Measurements from ENCODE around the gene ITPR3. TPM values are rescaled to one million over a fixed set of nuclear protein-coding genes. Genes with fewer than 3 reads are reported as not detected.

ITPR3 gene
- total RNA-seq, 1 experiment from 2014 or later: 103 TPM

- H3K4me1 ChIP-seq (ENCODE audit: control insufficient read depth in 1 of 2, insufficient read depth in 2 of 2, low read length in 2 of 2): peaks cover 16 to 33% of the 10 kb centered on the region in 2 experiments; a peak in 3 of 4 replicates
- peak overlapping the region; percentile 90 to 97 for H3K4me3 ChIP-seq (replicated peaks in 1 of 2; ENCODE audit: low read depth in 1 of 2, low read length in 2 of 2)
- ChIA-PET CTCF (interaction anchor here (3.1 kb wide), 1 partner anchor 11 kb away, joined by 13 read pairs; no protein-coding TSS in a partner anchor), RAD21 (ENCODE audit: low non-redundant PET in 1 of 2, low total read pairs in 2 of 2, uncharacterized antibody in 2 of 2, unreplicated experiment in 2 of 2) (no interaction called here), POLR2A (interaction anchor here (0.6 kb wide), 1 partner anchor 11 kb away, joined by 3 read pairs; no protein-coding TSS in a partner anchor)
- H3K27ac ChIP-seq (ENCODE audit: low read depth, low read length): peak overlapping the region; percentile 75; the same call in 1 of the 2 replicates
- no peak for ATAC-seq
- no peaks in the 10 kb centered on the region for H4K20me1 ChIP-seq (ENCODE audit: insufficient read depth)
- H3K79me2 ChIP-seq (ENCODE audit: insufficient read depth, low read length): peaks cover 28% of the 10 kb centered on the region
- H2AFZ ChIP-seq (ENCODE audit: low read depth, low read length, poor library complexity, severe bottlenecking): no peak overlapping the region
- H3K9me3 ChIP-seq (ENCODE audit: control insufficient read depth in 1 of 2, insufficient read depth in 1 of 2, low read depth in 1 of 2, low read length in 2 of 2): no peaks in the 10 kb centered on the region
- no peaks in the 10 kb centered on the region for H3K27me3 ChIP-seq (ENCODE audit: insufficient read depth, low read length)
- peak overlapping the region; percentile 94 for H3K9ac ChIP-seq (ENCODE audit: low read length)
- intact Hi-C loops (cut with micrococcal nuclease): no loop called here
- no peaks in the 10 kb centered on the region for H3K9me2 ChIP-seq (ENCODE audit: insufficient read depth)
- TF ChIP-seq, protein P1, sequence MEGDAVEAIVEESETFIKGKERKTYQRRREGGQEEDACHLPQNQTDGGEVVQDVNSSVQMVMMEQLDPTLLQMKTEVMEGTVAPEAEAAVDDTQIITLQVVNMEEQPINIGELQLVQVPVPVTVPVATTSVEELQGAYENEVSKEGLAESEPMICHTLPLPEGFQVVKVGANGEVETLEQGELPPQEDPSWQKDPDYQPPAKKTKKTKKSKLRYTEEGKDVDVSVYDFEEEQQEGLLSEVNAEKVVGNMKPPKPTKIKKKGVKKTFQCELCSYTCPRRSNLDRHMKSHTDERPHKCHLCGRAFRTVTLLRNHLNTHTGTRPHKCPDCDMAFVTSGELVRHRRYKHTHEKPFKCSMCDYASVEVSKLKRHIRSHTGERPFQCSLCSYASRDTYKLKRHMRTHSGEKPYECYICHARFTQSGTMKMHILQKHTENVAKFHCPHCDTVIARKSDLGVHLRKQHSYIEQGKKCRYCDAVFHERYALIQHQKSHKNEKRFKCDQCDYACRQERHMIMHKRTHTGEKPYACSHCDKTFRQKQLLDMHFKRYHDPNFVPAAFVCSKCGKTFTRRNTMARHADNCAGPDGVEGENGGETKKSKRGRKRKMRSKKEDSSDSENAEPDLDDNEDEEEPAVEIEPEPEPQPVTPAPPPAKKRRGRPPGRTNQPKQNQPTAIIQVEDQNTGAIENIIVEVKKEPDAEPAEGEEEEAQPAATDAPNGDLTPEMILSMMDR (IDR thresholded peaks at IDR 0.05 in 2 of 3, conservative IDR thresholded peaks at IDR 0.05 in 1 of 3; ENCODE audit: borderline replicate concordance in 1 of 3, insufficient read depth in 1 of 3, low read depth in 2 of 3, low read length in 2 of 3): no peak
- TF ChIP-seq ELF1 (IDR thresholded peaks at IDR 0.05; ENCODE audit: borderline replicate concordance, low read depth) (no peak), JUND (IDR thresholded peaks at IDR 0.05) (no peak), EGR1 (IDR thresholded peaks at IDR 0.05; ENCODE audit: low read depth) (no peak), ZNF274 (IDR thresholded peaks at IDR 0.05; ENCODE audit: low read depth, low read length) (no peak), SIN3A (IDR thresholded peaks at IDR 0.05; ENCODE audit: low read depth) (no peak), RAD21 (IDR thresholded peaks at IDR 0.05; ENCODE audit: low read depth) (no peak), REST (IDR thresholded peaks at IDR 0.05; ENCODE audit: low read depth) (no peak), CEBPB (IDR thresholded peaks at IDR 0.05; ENCODE audit: low read depth) (no peak), SRF (IDR thresholded peaks at IDR 0.05; ENCODE audit: low read depth) (no peak), POLR2A (IDR thresholded peaks at IDR 0.05; ENCODE audit: borderline replicate concordance, extremely low read depth, insufficient read depth, insufficient read length) (no peak), FOSL1 (IDR thresholded peaks at IDR 0.05; ENCODE audit: low read depth) (no peak), SP1 (IDR thresholded peaks at IDR 0.05; ENCODE audit: low read depth) (no peak), CBX3 (IDR thresholded peaks at IDR 0.05; ENCODE audit: low read depth) (no peak), MAX (IDR thresholded peaks at IDR 0.05) (no peak), ZFX (IDR thresholded peaks at IDR 0.05) (no peak), EZH2 (IDR thresholded peaks at IDR 0.05) (no peak), YY1 (IDR thresholded peaks at IDR 0.05; ENCODE audit: extremely low read depth, insufficient replicate concordance, low read depth, low read length) (no peak)
- TF ChIP-seq, protein P2, sequence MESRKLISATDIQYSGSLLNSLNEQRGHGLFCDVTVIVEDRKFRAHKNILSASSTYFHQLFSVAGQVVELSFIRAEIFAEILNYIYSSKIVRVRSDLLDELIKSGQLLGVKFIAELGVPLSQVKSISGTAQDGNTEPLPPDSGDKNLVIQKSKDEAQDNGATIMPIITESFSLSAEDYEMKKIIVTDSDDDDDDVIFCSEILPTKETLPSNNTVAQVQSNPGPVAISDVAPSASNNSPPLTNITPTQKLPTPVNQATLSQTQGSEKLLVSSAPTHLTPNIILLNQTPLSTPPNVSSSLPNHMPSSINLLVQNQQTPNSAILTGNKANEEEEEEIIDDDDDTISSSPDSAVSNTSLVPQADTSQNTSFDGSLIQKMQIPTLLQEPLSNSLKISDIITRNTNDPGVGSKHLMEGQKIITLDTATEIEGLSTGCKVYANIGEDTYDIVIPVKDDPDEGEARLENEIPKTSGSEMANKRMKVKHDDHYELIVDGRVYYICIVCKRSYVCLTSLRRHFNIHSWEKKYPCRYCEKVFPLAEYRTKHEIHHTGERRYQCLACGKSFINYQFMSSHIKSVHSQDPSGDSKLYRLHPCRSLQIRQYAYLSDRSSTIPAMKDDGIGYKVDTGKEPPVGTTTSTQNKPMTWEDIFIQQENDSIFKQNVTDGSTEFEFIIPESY (IDR thresholded peaks at IDR 0.05; ENCODE audit: extremely low read depth, insufficient replicate concordance, low read length): no peak
- DNase-seq (ENCODE audit: low read depth, low spot score): no peak
- H3K36me3 ChIP-seq (ENCODE audit: control insufficient read depth in 1 of 2, insufficient read depth in 2 of 2, low read length in 2 of 2): peaks cover 13 to 24% of the 10 kb centered on the region in 2 experiments
- no TSS peak for BruUV-seq (replicated peaks)
- H3K4me2 ChIP-seq (ENCODE audit: low read length): peak overlapping the region; percentile 96
Observed at GRCh38 chr6:33578588-33579011, 42.5 kb upstream of the ITPR3 start.
